ENCODE results near the gene MAGI2.
"Not testable (repeated sequence)": the region's sequence is repeated elsewhere in the genome, so short reads cannot be mapped to it uniquely, and the experiment has no call there.

MAGI2 gene

GRCh38 chr7:78521961-78522360 is 931.5 kb downstream of the MAGI2 start:
- Mint-ChIP-seq H3K9me3 (no peaks in the 10 kb centered on the region), H3K27me3 (no peaks in the 10 kb centered on the region), H3K4me1 (ENCODE audit: low read depth) (no peaks in the 10 kb centered on the region), H3K27ac (no peak overlapping the region), H3K4me3 (no peak overlapping the region), H3K36me3 (ENCODE audit: low read depth) (no peaks in the 10 kb centered on the region)
- DNase-seq, result no peak

GRCh38 chr7:78516450-78516849 is 937.0 kb downstream of the MAGI2 start:
- no peak for DNase-seq
- H3K27ac Mint-ChIP-seq, result no peak overlapping the region
- no peaks in the 10 kb centered on the region for H3K4me1 Mint-ChIP-seq (ENCODE audit: low read depth)
- no peaks in the 10 kb centered on the region for H3K27me3 Mint-ChIP-seq
- H3K9me3 Mint-ChIP-seq, result no peaks in the 10 kb centered on the region
- no peaks in the 10 kb centered on the region for H3K36me3 Mint-ChIP-seq (ENCODE audit: low read depth)
- H3K4me3 Mint-ChIP-seq, result no peak overlapping the region

- Mint-ChIP-seq H3K9me3 (no peaks in the 10 kb centered on the region), H3K27me3 (no peaks in the 10 kb centered on the region), H3K27ac (no peak overlapping the region), H3K36me3 (ENCODE audit: low read depth) (no peaks in the 10 kb centered on the region), H3K4me1 (ENCODE audit: low read depth) (no peaks in the 10 kb centered on the region), H3K4me3 (no peak overlapping the region)
- no peak for DNase-seq
These were observed 938.8 kb downstream of the MAGI2 start for GRCh38 chr7:78514634-78515033.

- H3K4me3 Mint-ChIP-seq, result no peak overlapping the region
- no peaks in the 10 kb centered on the region for H3K9me3 Mint-ChIP-seq
- DNase-seq, result no peak
- no peaks in the 10 kb centered on the region for H3K4me1 Mint-ChIP-seq (ENCODE audit: low read depth)
- H3K27me3 Mint-ChIP-seq, result no peaks in the 10 kb centered on the region
- no peaks in the 10 kb centered on the region for H3K36me3 Mint-ChIP-seq (ENCODE audit: low read depth)
- H3K27ac Mint-ChIP-seq, result no peak overlapping the region
These were observed 942.8 kb downstream of the MAGI2 start for GRCh38 chr7:78510580-78511188.

GRCh38 chr7:78503301-78503700 is 950.2 kb downstream of the MAGI2 start:
- not testable (repeated sequence) for H3K4me3 Mint-ChIP-seq, H3K27ac Mint-ChIP-seq

GRCh38 chr7:78501064-78501463 is 952.4 kb downstream of the MAGI2 start:
- DNase-seq, result no peak
- Mint-ChIP-seq H3K4me1 (ENCODE audit: low read depth) (no peaks in the 10 kb centered on the region), H3K36me3 (ENCODE audit: low read depth) (no peaks in the 10 kb centered on the region), H3K4me3 (no peak overlapping the region), H3K27ac (no peak overlapping the region), H3K9me3 (no peaks in the 10 kb centered on the region), H3K27me3 (no peaks in the 10 kb centered on the region)

More at GRCh38 chr7:78503301-78503700, 950.2 kb downstream of the MAGI2 start:
- DNase-seq; H3K36me3 Mint-ChIP-seq (ENCODE audit: low read depth); H3K4me1 Mint-ChIP-seq (ENCODE audit: low read depth); H3K9me3 Mint-ChIP-seq; H3K27me3 Mint-ChIP-seq: not testable (repeated sequence)

- no peak for DNase-seq
- Mint-ChIP-seq H3K4me3 (no peak overlapping the region), H3K9me3 (no peaks in the 10 kb centered on the region), H3K4me1 (ENCODE audit: low read depth) (no peaks in the 10 kb centered on the region), H3K27me3 (no peaks in the 10 kb centered on the region), H3K36me3 (ENCODE audit: low read depth) (no peaks in the 10 kb centered on the region), H3K27ac (no peak overlapping the region)
These were observed 953.5 kb downstream of the MAGI2 start for GRCh38 chr7:78499971-78500370.

- no peak for DNase-seq
- H3K9me3 Mint-ChIP-seq, result no peaks in the 10 kb centered on the region
- no peaks in the 10 kb centered on the region for H3K4me1 Mint-ChIP-seq (ENCODE audit: low read depth)
- H3K4me3 Mint-ChIP-seq, result no peak overlapping the region
- no peak overlapping the region for H3K27ac Mint-ChIP-seq
- no peaks in the 10 kb centered on the region for H3K36me3 Mint-ChIP-seq (ENCODE audit: low read depth)
- H3K27me3 Mint-ChIP-seq, result no peaks in the 10 kb centered on the region
These were observed 954.2 kb downstream of the MAGI2 start for GRCh38 chr7:78499283-78499682.

- Mint-ChIP-seq H3K36me3 (ENCODE audit: low read depth) (no peaks in the 10 kb centered on the region), H3K27ac (no peak overlapping the region), H3K4me3 (no peak overlapping the region), H3K9me3 (no peaks in the 10 kb centered on the region), H3K27me3 (no peaks in the 10 kb centered on the region), H3K4me1 (ENCODE audit: low read depth) (no peaks in the 10 kb centered on the region)
- DNase-seq, result no peak
These were observed 955.6 kb downstream of the MAGI2 start for GRCh38 chr7:78497728-78498427.

- Mint-ChIP-seq H3K27me3 (no peaks in the 10 kb centered on the region), H3K36me3 (ENCODE audit: low read depth) (no peaks in the 10 kb centered on the region), H3K27ac (no peak overlapping the region), H3K4me3 (no peak overlapping the region), H3K9me3 (no peaks in the 10 kb centered on the region), H3K4me1 (ENCODE audit: low read depth) (no peaks in the 10 kb centered on the region)
- DNase-seq, result no peak
These were observed 957.3 kb downstream of the MAGI2 start for GRCh38 chr7:78496096-78496630.

- H3K9me3 Mint-ChIP-seq, result no peaks in the 10 kb centered on the region
- H3K4me3 Mint-ChIP-seq, result no peak overlapping the region
- no peaks in the 10 kb centered on the region for H3K27me3 Mint-ChIP-seq
- no peak overlapping the region for H3K27ac Mint-ChIP-seq
- DNase-seq, result no peak
- H3K4me1 Mint-ChIP-seq (ENCODE audit: low read depth), result no peaks in the 10 kb centered on the region
- no peaks in the 10 kb centered on the region for H3K36me3 Mint-ChIP-seq (ENCODE audit: low read depth)
These were observed 960.1 kb downstream of the MAGI2 start for GRCh38 chr7:78493401-78493800.

GRCh38 chr7:78492146-78492545 is 961.3 kb downstream of the MAGI2 start:
- Mint-ChIP-seq H3K27me3 (no peaks in the 10 kb centered on the region), H3K4me1 (ENCODE audit: low read depth) (no peaks in the 10 kb centered on the region), H3K27ac (no peak overlapping the region), H3K4me3 (no peak overlapping the region), H3K9me3 (no peaks in the 10 kb centered on the region), H3K36me3 (ENCODE audit: low read depth) (no peaks in the 10 kb centered on the region)
- no peak for DNase-seq

- DNase-seq, result no peak
- Mint-ChIP-seq H3K27me3 (no peaks in the 10 kb centered on the region), H3K36me3 (ENCODE audit: low read depth) (no peaks in the 10 kb centered on the region), H3K9me3 (no peaks in the 10 kb centered on the region), H3K4me3 (no peak overlapping the region), H3K27ac (no peak overlapping the region), H3K4me1 (ENCODE audit: low read depth) (no peaks in the 10 kb centered on the region)
These were observed 962.9 kb downstream of the MAGI2 start for GRCh38 chr7:78490524-78490923.

- no peak for DNase-seq
- no peak overlapping the region for H3K27ac Mint-ChIP-seq
- no peaks in the 10 kb centered on the region for H3K9me3 Mint-ChIP-seq
- no peaks in the 10 kb centered on the region for H3K4me1 Mint-ChIP-seq (ENCODE audit: low read depth)
- no peak overlapping the region for H3K4me3 Mint-ChIP-seq
- no peaks in the 10 kb centered on the region for H3K27me3 Mint-ChIP-seq
- no peaks in the 10 kb centered on the region for H3K36me3 Mint-ChIP-seq (ENCODE audit: low read depth)
These were observed 963.8 kb downstream of the MAGI2 start for GRCh38 chr7:78489476-78490240.

GRCh38 chr7:78487464-78487863 is 966.0 kb downstream of the MAGI2 start:
- Mint-ChIP-seq H3K27ac (no peak overlapping the region), H3K36me3 (ENCODE audit: low read depth) (no peaks in the 10 kb centered on the region), H3K4me3 (no peak overlapping the region), H3K4me1 (ENCODE audit: low read depth) (no peaks in the 10 kb centered on the region), H3K9me3 (no peaks in the 10 kb centered on the region), H3K27me3 (no peaks in the 10 kb centered on the region)
- no peak for DNase-seq
